ENCODE measurements around the gene SORCS3.

Gene SORCS3

GRCh38 chr10:105073999-105074398, 432.9 kb downstream of the SORCS3 start:
- no peak for DNase-seq (ENCODE audit: low read depth)
- TF ChIP-seq POLR2A (IDR thresholded peaks at IDR 0.05; ENCODE audit: extremely low read depth, insufficient read length) (no peak), MAX (IDR thresholded peaks at IDR 0.05; ENCODE audit: low read depth, low read length) (no peak)
- H3K4me3 ChIP-seq (ENCODE audit: low read depth, low read length) = no peak overlapping the region

- DNase-seq (ENCODE audit: low read depth) = no peak
- H3K4me3 ChIP-seq (ENCODE audit: low read depth, low read length) = no peak overlapping the region
- TF ChIP-seq MAX (IDR thresholded peaks at IDR 0.05; ENCODE audit: low read depth, low read length) (no peak), POLR2A (IDR thresholded peaks at IDR 0.05; ENCODE audit: extremely low read depth, insufficient read length) (no peak), MYC (IDR thresholded peaks at IDR 0.05; ENCODE audit: low read depth, low read length) (no peak)
- TF ChIP-seq, protein P1, sequence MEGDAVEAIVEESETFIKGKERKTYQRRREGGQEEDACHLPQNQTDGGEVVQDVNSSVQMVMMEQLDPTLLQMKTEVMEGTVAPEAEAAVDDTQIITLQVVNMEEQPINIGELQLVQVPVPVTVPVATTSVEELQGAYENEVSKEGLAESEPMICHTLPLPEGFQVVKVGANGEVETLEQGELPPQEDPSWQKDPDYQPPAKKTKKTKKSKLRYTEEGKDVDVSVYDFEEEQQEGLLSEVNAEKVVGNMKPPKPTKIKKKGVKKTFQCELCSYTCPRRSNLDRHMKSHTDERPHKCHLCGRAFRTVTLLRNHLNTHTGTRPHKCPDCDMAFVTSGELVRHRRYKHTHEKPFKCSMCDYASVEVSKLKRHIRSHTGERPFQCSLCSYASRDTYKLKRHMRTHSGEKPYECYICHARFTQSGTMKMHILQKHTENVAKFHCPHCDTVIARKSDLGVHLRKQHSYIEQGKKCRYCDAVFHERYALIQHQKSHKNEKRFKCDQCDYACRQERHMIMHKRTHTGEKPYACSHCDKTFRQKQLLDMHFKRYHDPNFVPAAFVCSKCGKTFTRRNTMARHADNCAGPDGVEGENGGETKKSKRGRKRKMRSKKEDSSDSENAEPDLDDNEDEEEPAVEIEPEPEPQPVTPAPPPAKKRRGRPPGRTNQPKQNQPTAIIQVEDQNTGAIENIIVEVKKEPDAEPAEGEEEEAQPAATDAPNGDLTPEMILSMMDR (IDR thresholded peaks at IDR 0.05; ENCODE audit: low read depth, low read length) = no peak
These were observed 433.9 kb downstream of the SORCS3 start for GRCh38 chr10:105075031-105075430.

DNA sequence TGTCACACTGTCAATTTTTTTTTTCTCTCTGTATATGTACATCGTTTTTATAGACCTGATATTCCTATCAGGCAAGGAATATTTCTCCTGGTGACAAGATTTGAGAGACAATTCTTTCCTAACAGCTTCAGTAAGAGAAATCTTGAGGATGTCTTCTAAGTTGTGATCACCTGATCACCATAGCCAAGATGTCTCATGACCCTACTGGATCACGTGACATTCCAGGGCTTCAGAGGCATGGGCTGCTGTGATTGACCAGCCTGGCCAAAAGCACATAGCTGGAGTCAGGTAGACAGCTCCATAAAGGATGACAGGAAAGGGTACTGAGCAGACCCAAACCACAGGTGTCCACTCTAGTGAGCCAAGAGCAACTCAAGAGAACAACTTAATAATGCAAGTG, 444.9 kb downstream of the SORCS3 start:
- H3K4me3 ChIP-seq (ENCODE audit: low read depth, low read length) = no peak overlapping the region
- TF ChIP-seq MAX (IDR thresholded peaks at IDR 0.05; ENCODE audit: low read depth, low read length) (no peak), MYC (IDR thresholded peaks at IDR 0.05; ENCODE audit: low read depth, low read length) (no peak), POLR2A (IDR thresholded peaks at IDR 0.05; ENCODE audit: extremely low read depth, insufficient read length) (no peak)
- TF ChIP-seq, protein P1 (IDR thresholded peaks at IDR 0.05; ENCODE audit: low read depth, low read length) = no peak
- DNase-seq (ENCODE audit: low read depth) = no peak

DNA sequence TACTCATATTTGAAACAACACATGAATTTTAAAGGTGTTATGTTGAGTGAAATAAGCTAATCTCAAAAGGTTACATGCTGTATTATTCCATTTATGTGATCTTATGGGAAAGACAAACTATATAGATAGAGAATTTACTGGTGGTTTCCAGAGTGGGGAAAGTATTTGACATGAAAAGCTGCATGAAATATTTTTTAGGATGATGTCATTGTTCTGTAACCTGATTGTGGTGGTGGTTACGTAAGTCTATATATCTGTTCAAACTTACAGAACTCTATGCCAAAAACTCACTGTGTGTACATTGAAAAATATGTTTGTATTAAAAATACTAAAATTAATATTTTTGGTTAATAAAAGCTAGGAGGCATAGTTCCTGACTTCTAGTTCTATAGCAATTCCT, 453.0 kb downstream of the SORCS3 start:
- DNase-seq (ENCODE audit: low read depth) = no peak
- H3K4me3 ChIP-seq (ENCODE audit: low read depth, low read length) = no peak overlapping the region
- TF ChIP-seq MAX (IDR thresholded peaks at IDR 0.05; ENCODE audit: low read depth, low read length) = no peak
- TF ChIP-seq, protein P1 (IDR thresholded peaks at IDR 0.05; ENCODE audit: low read depth, low read length) = no peak
- no peak for TF ChIP-seq MYC (IDR thresholded peaks at IDR 0.05; ENCODE audit: low read depth, low read length)
- TF ChIP-seq POLR2A (IDR thresholded peaks at IDR 0.05; ENCODE audit: extremely low read depth, insufficient read length) = no peak

GRCh38 chr10:105096316-105096715, 455.2 kb downstream of the SORCS3 start:
- no peak overlapping the region for H3K4me3 ChIP-seq (ENCODE audit: low read depth, low read length)
- TF ChIP-seq POLR2A (IDR thresholded peaks at IDR 0.05; ENCODE audit: extremely low read depth, insufficient read length) (no peak), MAX (IDR thresholded peaks at IDR 0.05; ENCODE audit: low read depth, low read length) (no peak), MYC (IDR thresholded peaks at IDR 0.05; ENCODE audit: low read depth, low read length) (no peak)
- TF ChIP-seq, protein P1 (IDR thresholded peaks at IDR 0.05; ENCODE audit: low read depth, low read length) = no peak
- DNase-seq (ENCODE audit: low read depth) = no peak

- DNase-seq (ENCODE audit: low read depth) = no peak
- TF ChIP-seq, protein P1 (IDR thresholded peaks at IDR 0.05; ENCODE audit: low read depth, low read length) = no peak
- no peak for TF ChIP-seq MAX (IDR thresholded peaks at IDR 0.05; ENCODE audit: low read depth, low read length)
- no peak for TF ChIP-seq MYC (IDR thresholded peaks at IDR 0.05; ENCODE audit: low read depth, low read length)
- no peak for TF ChIP-seq POLR2A (IDR thresholded peaks at IDR 0.05; ENCODE audit: extremely low read depth, insufficient read length)
- no peak overlapping the region for H3K4me3 ChIP-seq (ENCODE audit: low read depth, low read length)
These were observed 461.9 kb downstream of the SORCS3 start for GRCh38 chr10:105102977-105103376.
